ENCODE data around the gene LDB3. TPM values are rescaled to one million over a fixed set of nuclear protein-coding genes. Genes with fewer than 3 reads are reported as not detected.

LDB3 gene
- total and polyA plus RNA-seq, 9 of the 15 experiments (the other 6 are each of a cell fraction or from before 2014, with no cell fraction given): 0.03 TPM; not detected in 8

GRCh38 chr10:86689146-86689545 lies 20.8 kb downstream of the LDB3 start:
- Histone ChIP-seq H3K27ac (ENCODE audit: extremely low read depth, low read depth, low read length) (no peak overlapping the region), H4K20me1 (replicated peaks; ENCODE audit: control insufficient read depth, insufficient read depth, low read length) (no peaks in the 10 kb centered on the region), H3K9me3 (replicated peaks; ENCODE audit: control insufficient read depth, insufficient read depth, low read depth, low read length) (no peaks in the 10 kb centered on the region), H3K4me3 (no peak overlapping the region), H3K36me3 (ENCODE audit: control insufficient read depth, insufficient read depth, low read length) (no peaks in the 10 kb centered on the region), H3K27me3 (ENCODE audit: control insufficient read depth in 2 of 2, insufficient read depth in 2 of 2, low read length in 2 of 2) (peaks cover 7 to 29% of the 10 kb centered on the region in 2 experiments; a peak in 4 of 5 replicates), H2AFZ (ENCODE audit: low read depth, low read length) (no peak overlapping the region), H3K9me1 (ENCODE audit: control insufficient read depth, insufficient read depth, low read length) (no peaks in the 10 kb centered on the region), H3K9ac (ENCODE audit: insufficient read depth in 1 of 2, low read depth in 2 of 2, low read length in 2 of 2) (no peak overlapping the region), H3K79me2 (ENCODE audit: control insufficient read depth, insufficient read depth, low read length) (no peaks in the 10 kb centered on the region), H3K4me2 (ENCODE audit: insufficient read depth, low read length) (no peak overlapping the region), H3K4me1 (replicated peaks in 1 of 2; ENCODE audit: control insufficient read depth in 2 of 2, insufficient read depth in 2 of 2, low read length in 2 of 2) (peaks cover 0 to 17% of the 10 kb centered on the region in 2 experiments; a peak in 2 of 5 replicates)
- WGBS (ENCODE audit: insufficient coverage, low coverage, missing lambda C conversion rate): 51% methylated on average over 12 of the region's 13 CpGs
- intact Hi-C loops (cut with micrococcal nuclease): loop anchor here (2.0 kb wide), 1 partner anchor 210 kb away; no protein-coding TSS in a partner anchor
- CTCF ChIA-PET (ENCODE audit: low intra/inter-chr PET ratio): interaction anchor here (1.2 to 1.3 kb wide), 2 partner anchors 210 to 249 kb away, joined by 3 to 6 read pairs; no protein-coding TSS in a partner anchor
- ATAC-seq (no peak), DNase-seq (ENCODE audit: extremely low read depth in 1 of 4, low spot score in 3 of 4) (no peak), FAIRE-seq (no peak)
- POLR2A ChIA-PET: interaction anchor here (0.6 kb wide), 1 partner anchor 14 kb away, joined by 3 read pairs; no protein-coding TSS in a partner anchor
- BruUV-seq (replicated peaks): no TSS peak
- in situ Hi-C loops (cut with MboI): no loop called here
- no peak for TF ChIP-seq ZBTB26 (CRISPR knock-in tag; IDR thresholded peaks at IDR 0.05)
- TF ChIP-seq ZNF583 (CRISPR knock-in tag; IDR thresholded peaks at IDR 0.05): no peak
- TF ChIP-seq STAT5A (IDR thresholded peaks at IDR 0.05; ENCODE audit: borderline replicate concordance, low read length): no peak
- no peak for TF ChIP-seq ZNF224 (CRISPR knock-in tag; IDR thresholded peaks at IDR 0.05)
- no peak for TF ChIP-seq RBM14 (IDR thresholded peaks at IDR 0.05; ENCODE audit: borderline replicate concordance, insufficient read depth, low read depth, low read length)
- no peak for TF ChIP-seq STAG1 (CRISPR knock-in tag; IDR thresholded peaks at IDR 0.05; ENCODE audit: borderline replicate concordance)
- TF ChIP-seq ZNF445 (CRISPR knock-in tag; IDR thresholded peaks at IDR 0.05; ENCODE audit: low read depth): no peak
- no peak for TF ChIP-seq ZNF592 (IDR thresholded peaks at IDR 0.05)
- TF ChIP-seq BRD9 (IDR thresholded peaks at IDR 0.05; ENCODE audit: low read depth, partially characterized antibody): no peak
- TF ChIP-seq ZNF668 (CRISPR knock-in tag; IDR thresholded peaks at IDR 0.05): no peak
- no peak for TF ChIP-seq RREB1 (CRISPR knock-in tag; IDR thresholded peaks at IDR 0.05)
